Smooth muscle cell (in vitro differentiated cells): Measurements from ENCODE around the gene OFD1. TPM values are rescaled to one million over a fixed set of nuclear protein-coding genes. Genes with fewer than 3 reads are reported as not detected.

Experiments
- DNase-seq: peaks from one replicate; lab custom pipeline; 2025; ENCODE audit not compliant: unreplicated experiment; lab: John Stamatoyannopoulos, UW
- H2AFZ ChIP-seq: fragments of 200-600 bp; sonication (generic); 2 replicates; pipeline ENCODE4 v1.6.0; 2016; ENCODE audit warnings: antibody characterized with exemption, low read depth, mild to moderate bottlenecking
- H3F3A ChIP-seq: fragments of 200-600 bp; sonication (generic); 2 replicates; pipeline ENCODE4 v1.6.0; 2017; ENCODE audit warnings: antibody characterized with exemption, low read depth
- H3K27ac ChIP-seq: fragments of 200-600 bp; sonication (generic); 2 replicates; pipeline ENCODE4 v1.5.1; 2016; ENCODE audit warnings: low read depth, mild to moderate bottlenecking
- H3K27me3 ChIP-seq: fragments of 200-600 bp; sonication (generic); 2 replicates; pipeline ENCODE4 v1.6.1; 2016; ENCODE audit warnings: low read depth, mild to moderate bottlenecking
- H3K36me3 ChIP-seq: fragments of 200-600 bp; sonication (generic); 2 replicates; pipeline ENCODE4 v1.5.1; 2016; ENCODE audit warnings: low read depth
- H3K4me1 ChIP-seq: fragments of 200-600 bp; sonication (generic); 2 replicates; pipeline ENCODE4 v1.5.1; 2016; ENCODE audit warnings: low read depth
- H3K4me2 ChIP-seq: fragments of 200-600 bp; sonication (generic); 2 replicates; pipeline ENCODE4 v1.6.0; 2016; ENCODE audit warnings: mild to moderate bottlenecking
- H3K4me3 ChIP-seq: fragments of 200-600 bp; sonication (generic); 2 replicates; pipeline ENCODE4 v1.5.1; 2016; ENCODE audit warnings: mild to moderate bottlenecking
- H3K79me2 ChIP-seq: fragments of 200-600 bp; sonication (generic); 2 replicates; pipeline ENCODE4 v1.6.0; 2016; ENCODE audit warnings: low read depth, mild to moderate bottlenecking
- H3K9ac ChIP-seq: fragments of 200-600 bp; sonication (generic); 2 replicates; pipeline ENCODE4 v1.6.0; 2016; ENCODE audit warnings: low read depth
- H3K9me3 ChIP-seq: fragments of 200-600 bp; sonication (generic); replicated peaks from 2 replicates; pipeline ENCODE4 v1.5.1; 2016; ENCODE audit warnings: low read depth
- H4K20me1 ChIP-seq: fragments of 200-600 bp; sonication (generic); 2 replicates; pipeline ENCODE4 v1.6.0; 2016; ENCODE audit warnings: low read depth
- CTCF ChIP-seq: fragments of 200-600 bp; sonication (generic); IDR thresholded peaks from 2 replicates; pipeline ENCODE4 v1.5.1; 2017; ENCODE audit warnings: borderline replicate concordance, mild to moderate bottlenecking, antibody characterized with exemption; ENCODE audit not compliant: insufficient read depth, poor library complexity, severe bottlenecking
- WGBS: methylation state at CpG from one replicate; pipeline ENCODE4 v1.1.7; 2016; ENCODE audit warnings: low lambda C conversion rate; 5-methylcytosine and 5-hydroxymethylcytosine counted together
- polyA plus RNA-seq: library from polyadenylated mRNA; unstranded; fragments of >200 nt; fragmentation: Nextera tagmentation; extraction: Ambion mirVana; gene quantifications from 2 replicates; pipeline ENCODE4 v1.2.1, GENCODE V29; 2016
- total RNA-seq: library from RNA; depleted of rRNA; stranded (reverse); fragments of >200 nt; gene quantifications from 2 replicates; pipeline ENCODE4 v1.2.3, GENCODE V29; 2014

The OFD1 gene
- total and polyA plus RNA-seq, 2 experiments from 2014 or later = 12.5 to 14.4 TPM

GRCh38 chrX:13815664-13816063 is 81.1 kb downstream of the OFD1 start:
- Histone ChIP-seq H3K9ac (no peak overlapping the region), H4K20me1 (no peaks in the 10 kb centered on the region), H3K4me1 (peaks cover 7% of the 10 kb centered on the region), H3F3A (no peaks in the 10 kb centered on the region), H3K27me3 (no peaks in the 10 kb centered on the region), H3K9me3 (peaks cover 3% of the 10 kb centered on the region), H3K4me3 (no peak overlapping the region), H3K4me2 (no peak overlapping the region), H3K27ac (no peak overlapping the region), H3K79me2 (no peaks in the 10 kb centered on the region), H3K36me3 (no peaks in the 10 kb centered on the region), H2AFZ (no peak overlapping the region)
- 79% methylated on average over 7 of the region's 7 CpGs for WGBS
- DNase-seq = no peak
- no peak for TF ChIP-seq CTCF

- H3K79me2 ChIP-seq = no peaks in the 10 kb centered on the region
- no peaks in the 10 kb centered on the region for H3F3A ChIP-seq
- no peak for DNase-seq
- 85% methylated on average over 6 of the region's 6 CpGs for whole genome bisulfite sequencing
- H2AFZ ChIP-seq = no peak overlapping the region
- no peak overlapping the region for H3K4me2 ChIP-seq
- H3K4me3 ChIP-seq = no peak overlapping the region
- no peaks in the 10 kb centered on the region for H3K36me3 ChIP-seq
- H3K4me1 ChIP-seq = peaks cover 7% of the 10 kb centered on the region
- peaks cover 3% of the 10 kb centered on the region for H3K9me3 ChIP-seq
- TF ChIP-seq CTCF = no peak
- H4K20me1 ChIP-seq = no peaks in the 10 kb centered on the region
- H3K27ac ChIP-seq = no peak overlapping the region
- no peaks in the 10 kb centered on the region for H3K27me3 ChIP-seq
- no peak overlapping the region for H3K9ac ChIP-seq
Observed at GRCh38 chrX:13816176-13816575, 81.6 kb downstream of the OFD1 start.

GRCh38 chrX:13816643-13817627 is 82.4 kb downstream of the OFD1 start, which contains the start of gene GPM6B:
Gene GPM6B, minus strand, starts transcription at chrX:13817093. Its CDS starts 189 bp downstream, at chrX:13816904.
- Histone ChIP-seq H3F3A (no peaks in the 10 kb centered on the region), H2AFZ (no peak within 1 kb of the TSS), H3K27me3 (no peaks in the 10 kb centered on the region), H3K4me3 (no peak within 1 kb of the TSS), H3K79me2 (no peaks in the 10 kb centered on the region), H4K20me1 (no peaks in the 10 kb centered on the region), H3K4me2 (no peak within 1 kb of the TSS), H3K9ac (no peak within 1 kb of the TSS), H3K36me3 (no peaks in the 10 kb centered on the region), H3K27ac (no peak within 1 kb of the TSS), H3K9me3 (peaks cover 3% of the 10 kb centered on the region), H3K4me1 (peaks cover 7% of the 10 kb centered on the region)
- no peak for TF ChIP-seq CTCF
- WGBS = 69% methylated on average over 19 of the region's 19 CpGs
- DNase-seq = no peak

Other genes starting within 250 kb of the OFD1 start
- 213 and 365 TPM in 2 replicates for gene EGFL6, start 165.1 kb upstream of the OFD1 start, total RNA-seq
- 194 and 350 TPM in 2 replicates for gene EGFL6, start 165.1 kb upstream of the OFD1 start, polyA plus RNA-seq
- 2.5 and 2.6 TPM in 2 replicates for gene TCEANC, start 81.6 kb upstream of the OFD1 start, total RNA-seq
- gene TCEANC, start 81.6 kb upstream of the OFD1 start, polyA plus RNA-seq = 1.2 and 1.9 TPM in 2 replicates
- 25.8 and 42.3 TPM in 2 replicates for gene RAB9A, start 45.6 kb upstream of the OFD1 start, total RNA-seq
- gene RAB9A, start 45.6 kb upstream of the OFD1 start, polyA plus RNA-seq = 22.1 and 31.5 TPM in 2 replicates
- gene TRAPPC2, start 128 bp upstream of the OFD1 start, total RNA-seq = 7.6 and 9.5 TPM in 2 replicates
- gene TRAPPC2, start 128 bp upstream of the OFD1 start, polyA plus RNA-seq = 6.1 and 9.4 TPM in 2 replicates
- 17.1 and 20.3 TPM in 2 replicates for gene GPM6B, start 82.3 kb downstream of the OFD1 start, total RNA-seq
- 22.5 and 33.4 TPM in 2 replicates for gene GPM6B, start 82.3 kb downstream of the OFD1 start, polyA plus RNA-seq